GM20431 (cell line): ENCODE measurements around the gene IFT172.

Source experiments
- in situ Hi-C: fragments of 300-500 bp; cut with MseI, MboI; formaldehyde crosslinking; loops from one replicate; pipeline ENCODE4 v1.15.0; 2020; ENCODE audit warnings: low sequenced_read_pairs; ENCODE audit not compliant: unreplicated experiment

Gene IFT172

DNA sequence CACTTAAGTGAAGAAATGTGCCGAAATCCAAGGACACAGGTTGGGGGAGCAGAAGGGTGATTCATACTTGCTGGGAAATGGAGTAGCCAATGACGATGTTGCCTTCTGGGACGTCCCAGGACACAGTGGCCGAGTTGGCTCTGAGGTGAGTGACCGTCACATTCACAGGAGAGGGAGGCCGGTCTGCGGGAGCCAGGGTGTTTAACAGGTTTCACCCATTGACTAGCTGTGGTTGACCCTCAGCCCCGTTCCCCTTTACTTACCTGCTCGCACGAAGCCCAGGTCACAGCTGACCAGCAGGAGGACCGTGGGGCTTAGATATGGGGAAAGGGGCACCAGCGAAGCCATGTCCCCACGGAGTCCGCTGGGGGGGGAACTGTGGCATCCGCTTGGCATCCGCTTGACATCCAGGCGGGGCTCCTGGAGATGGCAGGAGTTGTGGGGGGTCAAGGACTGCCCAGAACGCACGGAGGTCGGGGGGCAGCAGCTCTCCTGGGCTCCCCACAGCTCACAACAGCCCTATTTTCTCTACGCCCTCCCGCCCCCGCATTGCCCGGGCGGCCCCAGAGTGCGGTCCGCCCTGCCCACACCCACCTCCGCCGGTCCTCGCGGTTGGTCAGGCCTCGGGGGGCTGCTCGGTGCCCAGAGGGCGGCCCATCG is 4.9 kb upstream of the IFT172 start:
- in situ Hi-C loops = no loop called here

DNA sequence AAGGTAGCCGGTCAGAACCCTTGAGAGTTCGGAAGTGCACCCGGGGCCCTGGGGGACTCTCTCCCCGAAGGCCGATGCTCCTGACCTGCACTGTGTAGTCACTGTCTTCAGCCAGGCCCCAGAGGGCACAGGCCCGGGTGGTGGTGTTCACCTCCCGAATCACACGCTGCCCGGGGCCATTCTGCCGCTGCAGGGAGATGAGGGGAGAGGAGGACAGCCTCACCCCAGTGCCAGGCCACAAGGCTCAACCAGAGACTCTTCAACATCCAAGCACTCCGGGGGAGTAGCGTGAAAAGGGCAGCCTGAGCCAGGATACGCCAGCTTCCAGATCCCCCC is 4.4 kb upstream of the IFT172 start:
- in situ Hi-C loops = no loop called here

DNA sequence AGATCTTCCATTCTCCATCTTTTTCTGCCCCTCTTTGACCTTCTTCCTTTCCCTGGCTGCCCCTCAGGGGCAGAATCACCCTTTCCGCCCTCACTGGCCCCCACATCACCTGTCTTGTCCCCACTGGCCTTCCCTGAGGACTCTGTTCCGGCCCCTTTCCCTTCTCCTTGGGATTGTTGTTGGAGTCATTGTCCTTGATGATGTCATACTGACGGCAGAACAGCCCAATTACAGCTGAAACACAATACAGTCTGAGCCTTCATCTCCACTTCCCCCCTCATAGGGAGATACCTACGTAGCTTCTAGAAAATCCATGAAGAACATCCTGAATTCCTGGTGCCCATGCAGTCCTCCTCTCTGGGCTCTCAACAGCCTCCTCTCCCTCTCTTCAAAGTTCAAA is 3.0 kb upstream of the IFT172 start:
- in situ Hi-C loops = no loop called here

DNA sequence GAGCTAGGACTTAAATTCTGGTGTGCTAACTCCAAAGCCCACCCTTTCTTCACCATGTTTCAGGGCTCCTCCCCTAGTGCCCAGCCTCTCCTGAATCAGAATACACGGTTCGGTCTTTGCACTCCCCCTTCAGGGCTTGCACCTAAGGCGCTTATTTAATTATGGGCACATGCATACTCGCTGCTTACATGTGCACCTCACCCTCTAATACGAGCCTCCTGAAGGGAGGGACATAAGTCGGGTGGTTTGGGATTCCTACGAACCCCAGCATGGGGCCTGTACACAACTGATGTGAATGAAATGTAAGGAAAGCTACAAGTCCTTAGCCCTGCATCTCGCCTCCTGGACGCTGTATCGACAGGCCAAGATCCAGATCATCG is 435 bp downstream of the IFT172 start:
- in situ Hi-C loops = no loop called here

DNA sequence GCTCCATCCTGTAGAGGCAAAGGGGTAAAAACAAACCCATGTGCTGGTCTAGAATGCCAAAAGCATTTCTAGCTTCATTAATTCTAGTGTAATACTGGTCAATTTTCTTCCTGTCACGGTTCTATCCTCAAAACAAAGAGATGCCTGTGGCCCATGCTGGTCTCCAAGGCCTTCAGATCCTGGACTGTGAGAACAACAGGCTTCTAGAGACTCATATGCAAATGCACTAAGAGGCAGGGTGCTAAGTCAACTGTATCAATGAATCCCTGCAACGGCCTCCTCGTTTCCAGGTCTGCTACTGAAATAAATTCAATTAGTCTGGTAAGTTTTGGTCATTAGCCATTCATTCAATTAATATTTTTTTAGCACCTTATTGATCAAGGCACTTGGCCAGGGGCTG is 4.0 kb downstream of the IFT172 start:
- in situ Hi-C loops = no loop called here

DNA sequence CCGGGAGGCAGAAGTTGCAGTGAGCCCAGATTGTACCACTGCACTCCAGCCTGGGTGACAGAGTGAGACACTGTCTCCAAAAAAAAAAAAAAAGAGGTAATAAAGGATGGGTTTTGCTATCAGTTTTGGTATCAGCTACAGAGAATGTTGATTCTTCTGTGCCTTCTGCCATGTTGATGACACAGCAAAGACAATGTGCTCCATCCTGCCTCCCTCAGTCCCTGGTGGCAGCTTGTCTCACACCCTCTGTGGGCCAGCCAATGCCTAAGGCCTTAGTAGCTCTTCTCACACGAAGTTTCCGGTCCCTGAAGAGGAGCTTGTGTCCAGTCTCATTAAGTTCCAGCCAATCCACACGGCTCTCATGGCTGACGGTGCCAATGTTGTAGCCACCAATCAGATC is 17.6 kb downstream of the IFT172 start:
- in situ Hi-C loops = no loop called here

DNA sequence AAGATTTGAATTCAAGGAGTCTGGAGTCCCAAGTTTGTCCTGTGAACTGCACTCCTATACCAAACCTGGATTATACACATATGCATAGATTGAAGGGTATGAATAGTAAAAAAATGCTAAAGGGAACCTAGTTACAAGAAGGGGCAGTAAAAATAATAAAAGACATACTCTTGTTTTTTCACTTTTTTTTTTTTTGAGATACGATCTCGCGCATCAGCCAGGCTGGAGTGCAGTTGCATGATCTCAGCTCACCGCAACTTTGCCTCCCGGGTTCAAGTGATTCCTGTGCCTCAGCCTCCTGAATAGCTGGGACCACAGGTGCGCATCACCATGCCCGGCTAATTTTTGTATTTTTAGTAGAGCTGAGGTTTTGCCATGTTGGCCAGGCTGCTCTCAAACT is 25.1 kb downstream of the IFT172 start:
- in situ Hi-C loops = no loop called here

GRCh38 chr2:27461118-27461517 is 28.4 kb downstream of the IFT172 start:
- in situ Hi-C loops = no loop called here

DNA sequence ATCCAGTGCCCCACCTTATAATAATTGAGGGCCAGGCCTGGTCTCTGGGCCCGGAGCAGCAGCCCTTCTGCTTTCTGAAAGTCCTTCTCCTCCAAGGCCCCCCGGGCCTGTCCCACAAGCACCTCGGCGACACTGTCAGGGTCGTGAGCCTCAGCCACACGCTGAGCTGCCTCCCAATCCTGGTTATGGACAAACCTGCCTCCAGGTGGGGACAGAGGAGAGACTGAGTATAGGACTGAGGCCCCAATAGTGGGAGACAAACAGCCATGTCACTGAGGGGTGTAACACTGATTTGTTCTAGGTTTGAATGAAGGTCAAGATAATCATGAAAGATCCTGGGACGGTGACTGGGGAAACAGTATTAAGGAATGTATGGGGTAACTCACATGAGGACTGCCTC is 35.6 kb downstream of the IFT172 start:
- in situ Hi-C loops = no loop called here

- in situ Hi-C loops = no loop called here
Measured at GRCh38 chr2:27451095-27451494, 38.4 kb downstream of the IFT172 start.

DNA sequence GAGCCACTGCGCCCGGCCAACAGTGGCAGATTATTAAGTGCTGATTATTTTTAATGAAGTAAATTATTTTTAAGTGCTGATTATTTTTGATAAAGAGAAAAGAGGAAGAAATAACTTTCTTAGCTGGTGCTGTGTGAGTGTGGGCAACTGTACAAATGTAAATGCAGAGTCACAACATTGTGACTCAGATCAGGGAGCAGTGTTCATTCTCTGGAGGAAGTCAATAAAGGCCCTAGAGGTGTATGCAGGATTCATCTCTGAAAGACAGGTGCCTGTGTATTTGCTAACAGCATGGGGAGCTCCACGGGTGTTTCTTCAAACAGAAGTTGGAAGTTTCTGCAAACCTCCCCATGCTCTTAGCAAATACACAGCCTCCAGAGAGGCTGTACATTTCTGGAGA is 41.2 kb downstream of the IFT172 start:
- in situ Hi-C loops = no loop called here

DNA sequence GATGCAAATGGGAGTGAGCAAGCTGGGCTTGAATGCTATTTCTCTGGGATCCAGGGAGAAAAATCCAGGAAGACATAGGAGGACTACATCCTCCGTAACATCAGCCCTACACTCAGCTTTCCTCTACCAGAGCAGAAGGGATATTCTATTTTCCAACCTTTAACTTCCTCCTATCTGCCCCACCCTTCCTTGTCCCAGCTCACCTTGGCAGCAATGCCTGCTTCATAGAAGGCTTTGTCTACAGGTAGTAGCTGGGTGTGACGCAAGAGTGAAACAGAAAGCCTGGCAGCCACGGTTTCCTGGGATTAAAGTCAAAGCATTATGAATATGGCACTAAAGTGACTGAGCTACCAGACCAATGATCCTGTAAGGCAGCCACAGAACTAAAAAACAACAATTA is 43.5 kb downstream of the IFT172 start:
- in situ Hi-C loops = no loop called here

DNA sequence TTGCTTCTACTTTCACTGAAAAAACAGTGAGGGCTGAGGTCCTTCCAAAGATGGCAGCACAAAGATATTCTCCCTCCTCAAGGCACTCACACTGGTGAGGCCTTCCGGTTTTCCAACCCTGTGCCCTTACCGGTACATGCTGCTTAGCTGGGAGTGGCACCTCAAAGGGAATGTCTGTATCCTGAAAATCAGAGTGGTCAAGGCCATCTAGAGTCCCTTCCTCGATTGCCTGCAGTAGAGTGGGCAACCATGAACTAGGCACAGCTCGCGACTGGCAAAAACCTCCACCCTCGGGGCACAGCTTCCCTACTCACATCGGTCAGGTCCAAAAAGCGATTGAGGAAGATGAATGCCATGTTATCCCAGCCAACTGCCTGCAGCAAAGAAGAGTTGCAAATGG is 43.9 kb downstream of the IFT172 start:
- in situ Hi-C loops = no loop called here

DNA sequence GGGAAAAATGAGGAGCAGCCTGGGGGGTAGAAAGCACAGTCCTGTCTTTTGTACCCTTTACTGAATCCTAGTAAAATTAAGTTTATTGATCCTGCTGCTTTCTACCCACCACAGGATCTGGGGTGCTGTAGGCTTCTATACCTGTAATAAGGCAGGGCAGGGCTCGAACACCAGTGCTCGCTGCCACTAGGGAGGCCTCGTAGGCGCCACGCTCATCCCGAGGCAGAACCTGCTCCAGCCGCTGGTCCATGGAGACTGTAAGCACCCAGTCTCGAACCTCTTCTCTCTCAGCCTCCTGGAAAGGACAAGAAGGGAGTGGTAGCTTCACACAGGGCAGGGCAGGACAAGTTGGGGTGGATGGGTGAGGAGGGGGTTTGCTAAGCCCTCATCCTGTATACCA is 44.4 kb downstream of the IFT172 start:
- in situ Hi-C loops = no loop called here

GRCh38 chr2:27442920-27443282 is 46.6 kb downstream of the IFT172 start:
- in situ Hi-C loops = no loop called here

GRCh38 chr2:27441958-27442919 is 47.3 kb downstream of the IFT172 start, which contains the start of gene KRTCAP3:
TSS of gene KRTCAP3 (plus strand) at chr2:27442381. CDS start at chr2:27442413, 32 bp downstream.
- in situ Hi-C loops = no loop called here

GRCh38 chr2:27441226-27441926 is 48.2 kb downstream of the IFT172 start:
- in situ Hi-C loops = no loop called here

DNA sequence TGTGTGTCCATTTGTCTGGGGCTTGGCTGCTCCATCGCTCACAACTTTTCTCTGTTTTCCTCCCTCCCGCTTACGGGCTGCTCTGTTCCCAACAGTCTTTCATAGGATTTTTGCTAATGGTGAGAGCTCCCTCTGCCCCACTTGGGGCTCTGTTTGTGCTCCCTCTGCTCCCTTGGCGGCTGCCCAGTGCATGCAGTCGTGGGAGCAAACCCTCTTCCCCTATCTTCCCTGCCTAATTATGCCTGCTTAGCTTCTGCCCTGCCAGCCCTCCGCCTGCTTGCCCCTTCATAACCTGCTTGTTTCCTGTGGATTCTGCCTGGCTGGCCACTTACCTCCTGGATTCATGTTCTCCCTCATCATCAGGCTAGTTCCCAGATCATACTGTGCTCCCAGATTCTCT is 53.9 kb downstream of the IFT172 start:
- in situ Hi-C loops = no loop called here

GRCh38 chr2:27431395-27431794 is 58.1 kb downstream of the IFT172 start:
- in situ Hi-C loops = no loop called here

- in situ Hi-C loops = no loop called here
Measured at GRCh38 chr2:27428978-27429541, 60.5 kb downstream of the IFT172 start.
